Brain microvascular endothelial cell (primary cell): ENCODE data around the gene OR2AP1.

Experiments
- DNase-seq: peaks from one replicate; pipeline ENCODE4 v3.0.0-alpha.2; 2020
- H3K27ac ChIP-seq: fragments of 250-450 bp; sonication (Bioruptor Pico); 2 replicates; pipeline ENCODE4 v1.5.1; 2020; ENCODE audit warnings: mild to moderate bottlenecking, moderate library complexity
- H3K27me3 ChIP-seq: fragments of 250-450 bp; sonication (Bioruptor Pico); replicated peaks from 2 replicates; pipeline ENCODE4 v1.5.1; 2020; ENCODE audit warnings: mild to moderate bottlenecking
- H3K36me3 ChIP-seq: fragments of 250-450 bp; sonication (Bioruptor Pico); replicated peaks from 2 replicates; pipeline ENCODE4 v1.5.1; 2020; ENCODE audit warnings: mild to moderate bottlenecking
- H3K4me3 ChIP-seq: 2 replicates; pipeline ENCODE4 v1.5.1; 2011; ENCODE audit warnings: low read depth, mild to moderate bottlenecking, control low read depth, low read length, moderate library complexity
- in situ Hi-C: cut with HindIII; loops from 2 replicates; pipeline ENCODE4 v1.10.0; 2017; ENCODE audit warnings: low sequenced_read_pairs, low pct_ligation_motif_present
- TF ChIP-seq, protein P1 (sequence below): IDR thresholded peaks from 2 replicates; pipeline ENCODE4 v1.5.1; 2011; ENCODE audit warnings: low read depth, mild to moderate bottlenecking, moderate library complexity, low read length, control low read depth, inconsistent platforms; ENCODE audit errors: missing control alignments

OR2AP1 gene

DNA sequence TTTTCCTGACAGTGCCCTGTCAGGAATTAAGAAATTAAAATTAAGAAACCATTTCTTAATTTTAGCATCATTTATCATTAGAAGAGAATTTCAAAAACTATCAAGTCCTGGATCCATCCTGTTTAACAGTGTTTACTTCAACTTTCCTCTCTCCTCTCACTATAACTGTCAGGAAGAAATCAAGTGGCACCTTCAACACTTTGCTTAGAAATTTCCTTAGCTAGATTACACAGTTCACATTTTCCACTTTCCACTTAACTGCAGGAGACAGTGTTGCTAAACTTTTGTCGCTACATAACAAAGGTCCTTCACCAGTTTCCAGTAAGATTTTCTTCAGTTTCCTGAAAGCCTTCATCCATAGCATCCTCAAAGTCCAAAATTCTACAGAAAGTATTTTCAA lies 42.5 kb downstream of the OR2AP1 start:
- Histone ChIP-seq H3K27ac (no peak overlapping the region), H3K27me3 (no peaks in the 10 kb centered on the region), H3K36me3 (no peaks in the 10 kb centered on the region), H3K4me3 (no peak overlapping the region)
- DNase-seq, result no peak
- TF ChIP-seq, protein P1, sequence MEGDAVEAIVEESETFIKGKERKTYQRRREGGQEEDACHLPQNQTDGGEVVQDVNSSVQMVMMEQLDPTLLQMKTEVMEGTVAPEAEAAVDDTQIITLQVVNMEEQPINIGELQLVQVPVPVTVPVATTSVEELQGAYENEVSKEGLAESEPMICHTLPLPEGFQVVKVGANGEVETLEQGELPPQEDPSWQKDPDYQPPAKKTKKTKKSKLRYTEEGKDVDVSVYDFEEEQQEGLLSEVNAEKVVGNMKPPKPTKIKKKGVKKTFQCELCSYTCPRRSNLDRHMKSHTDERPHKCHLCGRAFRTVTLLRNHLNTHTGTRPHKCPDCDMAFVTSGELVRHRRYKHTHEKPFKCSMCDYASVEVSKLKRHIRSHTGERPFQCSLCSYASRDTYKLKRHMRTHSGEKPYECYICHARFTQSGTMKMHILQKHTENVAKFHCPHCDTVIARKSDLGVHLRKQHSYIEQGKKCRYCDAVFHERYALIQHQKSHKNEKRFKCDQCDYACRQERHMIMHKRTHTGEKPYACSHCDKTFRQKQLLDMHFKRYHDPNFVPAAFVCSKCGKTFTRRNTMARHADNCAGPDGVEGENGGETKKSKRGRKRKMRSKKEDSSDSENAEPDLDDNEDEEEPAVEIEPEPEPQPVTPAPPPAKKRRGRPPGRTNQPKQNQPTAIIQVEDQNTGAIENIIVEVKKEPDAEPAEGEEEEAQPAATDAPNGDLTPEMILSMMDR, result no peak
- in situ Hi-C loops, result loop anchor here (25.0 kb wide), 1 partner anchor 427 kb away; no protein-coding TSS in a partner anchor

DNA sequence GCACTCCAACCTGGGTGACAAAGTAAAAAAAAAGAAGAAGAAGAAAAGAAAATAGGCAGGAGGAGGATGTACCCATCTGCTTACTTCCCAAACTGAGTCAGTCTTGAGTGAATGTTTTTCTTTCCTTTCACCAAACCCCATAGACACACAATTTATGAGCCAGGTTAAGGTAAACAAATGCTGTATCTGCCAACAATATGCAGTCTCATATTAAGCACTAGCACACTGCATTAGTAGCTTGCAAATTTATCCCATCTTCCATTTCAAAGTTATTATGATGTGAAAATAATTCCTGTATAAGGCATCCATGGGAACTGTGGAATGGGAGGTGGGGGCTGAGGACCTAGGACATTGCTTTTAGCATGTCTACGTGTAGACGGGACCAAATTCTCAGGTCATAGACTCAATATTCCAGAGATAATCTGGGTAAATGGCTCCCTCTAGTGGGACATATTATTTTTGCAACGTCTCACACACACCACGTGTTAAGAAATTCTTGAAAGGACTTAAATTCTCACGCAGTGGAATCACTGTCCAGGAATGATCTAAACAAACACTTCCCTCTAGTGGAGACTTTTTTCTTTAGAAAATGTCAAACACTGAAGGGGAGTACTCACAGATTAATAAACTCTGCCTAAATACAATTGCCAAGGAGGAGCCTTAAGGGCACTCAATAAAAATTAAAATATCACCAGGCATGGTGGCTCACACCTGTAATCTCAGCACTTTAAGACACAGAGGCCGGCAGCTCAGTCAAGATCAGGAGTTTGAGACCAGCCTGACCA lies 47.3 kb downstream of the OR2AP1 start:
- in situ Hi-C loops, result loop anchor here (25.0 kb wide), 1 partner anchor 432 kb away; no protein-coding TSS in a partner anchor
- Histone ChIP-seq H3K36me3 (no peaks in the 10 kb centered on the region), H3K27me3 (no peaks in the 10 kb centered on the region), H3K4me3 (no peak overlapping the region), H3K27ac (no peak overlapping the region)
- TF ChIP-seq, protein P1, result peak; percentile 58
- peak; percentile 94 for DNase-seq

DNA sequence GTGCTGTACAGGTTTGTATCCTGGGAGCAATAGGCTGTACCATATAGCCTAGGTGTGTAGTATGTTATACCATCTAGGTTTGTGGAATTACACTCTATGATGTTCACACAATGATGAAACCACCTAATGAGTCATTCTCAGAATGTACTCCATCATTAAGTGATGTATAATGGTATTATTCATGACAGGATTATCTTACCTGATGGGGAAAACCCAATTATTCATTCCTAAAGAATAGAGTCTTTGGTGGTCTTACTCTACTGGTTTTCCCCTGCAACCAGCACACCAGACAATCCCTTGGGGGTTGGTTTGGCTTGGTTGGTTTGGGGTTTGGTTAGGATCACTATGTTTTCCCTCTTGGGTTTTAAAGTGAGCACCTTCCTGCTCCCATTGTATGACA lies 51.8 kb downstream of the OR2AP1 start:
- in situ Hi-C loops, result loop anchor here (25.0 kb wide), 1 partner anchor 437 kb away; no protein-coding TSS in a partner anchor
- Histone ChIP-seq H3K27ac (no peak overlapping the region), H3K4me3 (no peak overlapping the region), H3K27me3 (no peaks in the 10 kb centered on the region), H3K36me3 (no peaks in the 10 kb centered on the region)
- TF ChIP-seq, protein P1, result no peak
- DNase-seq, result no peak
